ENCODE results near the gene GPR153.

The GPR153 gene

DNA sequence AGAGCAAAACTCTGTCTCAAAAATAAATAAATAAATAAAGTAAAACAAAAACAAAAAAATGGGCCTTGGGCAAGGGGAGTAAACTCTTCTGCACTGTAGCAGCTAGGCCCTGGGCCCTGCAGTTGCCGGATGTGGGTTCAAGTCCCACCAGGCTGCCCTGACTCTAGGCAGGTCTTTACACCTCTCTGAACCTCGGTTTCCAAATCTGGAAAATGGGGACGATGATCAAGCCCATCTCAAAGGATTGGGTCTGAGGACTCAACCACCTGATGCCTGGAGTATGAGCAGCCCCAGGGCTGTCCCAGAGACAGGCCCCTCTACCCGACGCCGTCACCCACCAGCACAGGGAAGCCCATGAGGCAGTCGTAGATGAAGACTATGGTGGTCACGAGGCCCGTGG is 7.5 kb downstream of the GPR153 start:
- TF ChIP-seq, protein P1, sequence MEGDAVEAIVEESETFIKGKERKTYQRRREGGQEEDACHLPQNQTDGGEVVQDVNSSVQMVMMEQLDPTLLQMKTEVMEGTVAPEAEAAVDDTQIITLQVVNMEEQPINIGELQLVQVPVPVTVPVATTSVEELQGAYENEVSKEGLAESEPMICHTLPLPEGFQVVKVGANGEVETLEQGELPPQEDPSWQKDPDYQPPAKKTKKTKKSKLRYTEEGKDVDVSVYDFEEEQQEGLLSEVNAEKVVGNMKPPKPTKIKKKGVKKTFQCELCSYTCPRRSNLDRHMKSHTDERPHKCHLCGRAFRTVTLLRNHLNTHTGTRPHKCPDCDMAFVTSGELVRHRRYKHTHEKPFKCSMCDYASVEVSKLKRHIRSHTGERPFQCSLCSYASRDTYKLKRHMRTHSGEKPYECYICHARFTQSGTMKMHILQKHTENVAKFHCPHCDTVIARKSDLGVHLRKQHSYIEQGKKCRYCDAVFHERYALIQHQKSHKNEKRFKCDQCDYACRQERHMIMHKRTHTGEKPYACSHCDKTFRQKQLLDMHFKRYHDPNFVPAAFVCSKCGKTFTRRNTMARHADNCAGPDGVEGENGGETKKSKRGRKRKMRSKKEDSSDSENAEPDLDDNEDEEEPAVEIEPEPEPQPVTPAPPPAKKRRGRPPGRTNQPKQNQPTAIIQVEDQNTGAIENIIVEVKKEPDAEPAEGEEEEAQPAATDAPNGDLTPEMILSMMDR (IDR thresholded peaks at IDR 0.05; ENCODE audit: low read depth, low read length): no peak
- no peak for DNase-seq (ENCODE audit: extremely low read depth, low read depth)

DNA sequence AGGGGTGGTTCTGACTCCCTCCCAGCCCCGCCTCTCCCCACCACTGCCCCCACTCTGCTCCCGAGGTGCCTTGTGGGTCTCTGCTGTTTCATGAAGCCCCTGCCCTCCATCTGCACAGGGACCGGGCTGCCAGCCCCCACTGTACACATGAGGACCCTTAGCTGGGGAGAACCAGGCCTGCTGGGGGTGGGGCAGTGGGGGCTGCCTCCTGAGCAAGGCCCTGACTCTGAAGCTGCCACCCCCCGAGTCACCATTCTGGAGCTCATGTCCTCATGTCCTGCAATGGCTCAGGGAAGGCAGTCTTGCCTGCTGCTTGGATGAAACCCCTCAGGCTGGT is 8.6 kb downstream of the GPR153 start:
- no peak for DNase-seq (ENCODE audit: extremely low read depth, low read depth)
- TF ChIP-seq, protein P1 (IDR thresholded peaks at IDR 0.05; ENCODE audit: low read depth, low read length): no peak

DNA sequence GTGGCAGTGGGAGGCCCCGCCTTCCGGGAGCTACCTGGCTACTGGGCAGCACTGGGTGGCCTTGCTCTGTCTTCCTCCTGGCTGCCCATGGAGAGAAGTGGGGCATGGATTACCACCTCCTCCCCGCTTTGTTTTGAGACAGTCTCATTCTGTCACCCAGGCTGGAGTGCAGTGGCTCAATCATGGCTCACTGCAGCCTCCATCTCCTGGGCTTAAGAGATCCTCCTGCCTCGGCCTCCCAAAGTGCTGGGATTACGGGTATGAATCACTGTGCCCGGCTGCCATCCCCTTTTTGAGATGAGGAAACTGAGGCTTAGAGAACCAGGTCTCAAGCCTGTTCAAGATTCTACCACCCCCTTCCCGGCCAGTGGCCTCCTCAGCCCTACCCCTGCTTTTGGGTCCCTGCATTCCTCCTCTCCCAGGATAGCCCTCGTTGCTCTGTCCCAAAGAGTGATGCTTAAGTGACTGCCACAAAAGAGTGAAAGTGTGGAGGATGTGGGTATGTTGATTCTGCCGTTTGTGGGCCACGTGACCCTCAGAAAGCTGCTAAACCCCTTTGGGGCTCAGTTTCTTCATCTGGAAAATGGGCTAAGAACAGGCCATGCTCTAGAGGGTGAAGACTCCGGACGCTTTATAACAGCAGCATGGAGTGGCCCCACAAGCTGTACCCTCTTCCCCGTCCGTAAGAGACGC is 9.1 kb downstream of the GPR153 start:
- no peak for DNase-seq (ENCODE audit: extremely low read depth, low read depth)
- TF ChIP-seq, protein P1 (IDR thresholded peaks at IDR 0.05; ENCODE audit: low read depth, low read length): no peak

DNA sequence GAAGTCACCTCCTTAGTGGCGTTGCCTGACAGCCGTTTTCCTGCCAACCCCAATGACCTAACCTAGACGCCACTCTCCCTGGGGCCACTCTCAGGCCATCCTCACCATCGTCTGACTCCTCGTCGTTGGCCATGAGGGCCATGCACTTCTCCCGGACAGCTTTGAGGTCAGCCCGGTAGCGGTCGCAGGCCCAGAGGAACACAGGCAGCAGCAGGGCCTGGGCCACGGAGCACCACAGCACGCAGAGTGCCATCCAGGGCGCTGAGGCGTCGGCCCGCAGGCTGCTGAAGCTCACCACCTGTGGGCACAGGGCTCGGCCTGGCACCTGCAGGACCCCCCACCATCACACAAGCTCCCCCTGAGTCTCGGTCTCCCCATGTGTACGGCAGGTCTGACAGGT is 9.7 kb downstream of the GPR153 start:
- DNase-seq (ENCODE audit: extremely low read depth, low read depth): no peak
- TF ChIP-seq, protein P1 (IDR thresholded peaks at IDR 0.05; ENCODE audit: low read depth, low read length): no peak

DNA sequence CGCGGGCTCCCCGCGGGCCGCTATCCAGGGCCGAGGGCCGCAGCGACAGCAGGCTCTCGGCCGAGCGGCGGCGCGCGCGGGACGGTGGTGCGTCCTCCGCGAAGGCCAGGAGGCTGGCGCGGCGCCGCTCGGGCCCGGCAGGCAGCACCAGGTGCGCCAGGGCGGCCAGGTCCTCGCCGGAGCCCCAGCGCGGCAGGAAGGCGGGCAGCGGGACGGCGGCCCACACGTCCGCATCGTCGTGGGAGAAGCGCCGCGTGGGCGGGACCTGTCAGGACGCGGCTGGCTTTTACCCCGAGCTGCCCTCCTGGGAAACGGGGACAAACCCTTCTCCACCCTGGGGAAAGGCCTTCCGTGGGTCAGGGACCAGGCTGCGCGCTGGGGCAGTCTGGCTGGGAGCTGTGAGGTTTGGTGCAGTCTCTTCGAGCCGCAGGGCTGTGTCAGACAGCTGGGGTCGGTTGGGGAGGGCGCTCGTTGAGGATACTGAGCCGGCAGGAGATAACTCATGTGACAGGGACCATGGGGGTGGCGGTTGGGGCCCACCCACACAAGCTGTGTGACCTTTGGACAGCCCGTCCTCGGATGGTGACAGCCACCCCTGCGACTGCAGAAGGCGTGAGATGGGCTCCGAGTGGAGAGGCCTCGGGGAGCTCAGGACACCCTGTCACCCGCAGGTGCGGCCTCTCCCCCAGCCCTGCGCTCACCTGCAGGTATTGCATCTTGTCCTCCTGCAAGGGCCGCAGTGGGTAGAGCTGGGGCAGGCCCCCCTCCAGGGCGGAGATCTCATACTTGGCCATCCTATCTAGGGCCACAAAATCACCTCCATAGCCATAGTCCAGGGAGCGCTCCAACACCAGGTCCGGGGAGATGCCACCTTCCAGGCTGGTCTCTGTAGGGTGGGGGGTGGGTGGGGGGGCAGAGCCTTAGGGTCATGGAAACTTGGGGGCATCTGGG is 10.9 kb downstream of the GPR153 start:
- TF ChIP-seq, protein P1 (IDR thresholded peaks at IDR 0.05; ENCODE audit: low read depth, low read length): no peak
- no peak for DNase-seq (ENCODE audit: extremely low read depth, low read depth)

DNA sequence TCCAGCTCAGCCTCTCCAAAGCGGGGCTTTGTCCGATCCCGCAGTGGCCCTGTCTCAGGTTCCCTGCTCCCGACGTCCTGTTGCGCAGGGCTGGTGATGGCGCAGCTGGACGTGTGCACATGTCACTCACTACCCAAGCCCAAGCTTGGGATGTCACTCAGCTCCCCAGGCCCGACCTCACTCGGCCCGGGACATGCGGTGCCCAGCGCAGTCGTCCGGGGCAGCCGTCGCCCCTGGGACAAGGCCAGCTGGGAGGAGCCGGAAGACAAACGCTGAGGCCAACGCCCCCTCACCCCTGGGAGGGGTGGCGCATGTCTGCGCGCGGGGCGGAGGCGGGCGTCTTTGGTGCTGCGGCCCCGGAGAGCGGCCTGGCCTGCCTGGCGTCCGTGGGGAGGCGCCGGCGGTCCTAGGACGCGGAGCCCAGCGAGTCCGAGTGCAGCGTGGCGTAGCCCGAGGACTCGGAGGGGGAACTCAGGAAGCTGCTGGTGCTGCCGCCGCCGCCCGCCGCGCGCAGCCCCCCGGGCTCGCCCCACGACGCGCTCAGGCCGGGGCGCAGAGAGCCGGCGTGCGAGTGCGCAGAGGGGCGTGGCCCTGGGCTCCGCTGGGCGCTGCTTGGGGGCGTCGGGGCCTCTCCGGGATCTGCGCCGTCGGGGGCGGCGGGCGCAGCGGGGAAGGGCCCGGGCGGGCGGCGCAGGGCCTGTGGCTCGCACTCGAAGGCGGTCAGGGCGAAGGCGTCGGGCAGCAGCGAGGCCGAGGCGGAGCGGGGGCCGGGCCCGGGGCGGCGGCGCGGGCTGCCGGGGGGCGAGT is 11.8 kb downstream of the GPR153 start:
- TF ChIP-seq, protein P1 (IDR thresholded peaks at IDR 0.05; ENCODE audit: low read depth, low read length): no peak
- DNase-seq (ENCODE audit: extremely low read depth, low read depth): no peak
